Transverse colon (tissue), 4 donors: ENCODE results near the gene IL20.

Experiments
- POLR2AphosphoS5 ChIP-seq, 3 donors: sonication (generic); formaldehyde crosslinking; IDR thresholded peaks; one replicate each; pipeline ENCODE4 v1.6.1; 2016; ENCODE audit warnings: antibody characterized with exemption in 3 of 3
- TF ChIP-seq, protein P1 (sequence below), 5 experiments: fragments of 200-600 bp in 3 of 5; fragments of 450-650 bp in 2 of 5; sonication (generic) in 3 of 5; IDR thresholded peaks; 1 replicate in 2 of 5; 2 replicates in 3 of 5; pipeline ENCODE4 v1.5.1; 2016 to 2017; ENCODE audit warnings: antibody characterized with exemption in 5 of 5, inconsistent platforms in 3 of 5, mild to moderate bottlenecking in 2 of 5, moderate library complexity in 1 of 5

DNA sequence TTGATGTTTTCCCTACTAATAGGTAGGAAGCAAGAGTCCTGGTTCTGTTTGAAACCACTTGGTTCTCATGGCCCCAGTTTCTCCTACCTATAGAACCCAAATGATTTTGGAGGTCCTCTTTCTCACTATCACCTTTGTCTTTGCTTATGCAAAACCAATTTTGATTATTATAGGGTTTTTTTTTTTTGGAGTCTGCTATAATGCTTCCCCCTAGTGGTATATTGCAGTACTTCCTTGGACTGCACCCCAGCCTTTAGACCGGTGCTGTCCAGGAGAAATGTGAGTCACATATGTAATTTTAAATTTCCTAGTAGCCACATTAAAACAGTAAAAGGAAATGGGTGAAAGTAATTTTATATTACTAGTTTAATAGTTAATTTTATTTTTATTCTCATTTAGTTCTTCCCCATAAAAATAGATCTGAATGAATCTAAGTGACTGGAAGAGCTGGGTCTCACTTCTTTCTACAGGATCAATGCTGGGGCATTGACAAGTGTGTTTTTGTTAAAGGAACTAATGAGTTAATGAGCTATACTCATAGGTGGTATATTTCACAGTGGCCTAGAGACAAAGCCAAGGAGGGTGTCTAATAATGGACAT is 45.7 kb downstream of the IL20 start:
- TF ChIP-seq, protein P1, sequence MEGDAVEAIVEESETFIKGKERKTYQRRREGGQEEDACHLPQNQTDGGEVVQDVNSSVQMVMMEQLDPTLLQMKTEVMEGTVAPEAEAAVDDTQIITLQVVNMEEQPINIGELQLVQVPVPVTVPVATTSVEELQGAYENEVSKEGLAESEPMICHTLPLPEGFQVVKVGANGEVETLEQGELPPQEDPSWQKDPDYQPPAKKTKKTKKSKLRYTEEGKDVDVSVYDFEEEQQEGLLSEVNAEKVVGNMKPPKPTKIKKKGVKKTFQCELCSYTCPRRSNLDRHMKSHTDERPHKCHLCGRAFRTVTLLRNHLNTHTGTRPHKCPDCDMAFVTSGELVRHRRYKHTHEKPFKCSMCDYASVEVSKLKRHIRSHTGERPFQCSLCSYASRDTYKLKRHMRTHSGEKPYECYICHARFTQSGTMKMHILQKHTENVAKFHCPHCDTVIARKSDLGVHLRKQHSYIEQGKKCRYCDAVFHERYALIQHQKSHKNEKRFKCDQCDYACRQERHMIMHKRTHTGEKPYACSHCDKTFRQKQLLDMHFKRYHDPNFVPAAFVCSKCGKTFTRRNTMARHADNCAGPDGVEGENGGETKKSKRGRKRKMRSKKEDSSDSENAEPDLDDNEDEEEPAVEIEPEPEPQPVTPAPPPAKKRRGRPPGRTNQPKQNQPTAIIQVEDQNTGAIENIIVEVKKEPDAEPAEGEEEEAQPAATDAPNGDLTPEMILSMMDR (IDR thresholded peaks at IDR 0.05) = peak; percentile 77 to 95 (median 88)
- TF ChIP-seq POLR2AphosphoS5 (IDR thresholded peaks at IDR 0.05) = no peak
